ENCODE data around the gene LTBR.
"Not testable (repeated sequence)": the region's sequence is repeated elsewhere in the genome, so short reads cannot be mapped to it uniquely, and the experiment has no call there.

LTBR gene

DNA sequence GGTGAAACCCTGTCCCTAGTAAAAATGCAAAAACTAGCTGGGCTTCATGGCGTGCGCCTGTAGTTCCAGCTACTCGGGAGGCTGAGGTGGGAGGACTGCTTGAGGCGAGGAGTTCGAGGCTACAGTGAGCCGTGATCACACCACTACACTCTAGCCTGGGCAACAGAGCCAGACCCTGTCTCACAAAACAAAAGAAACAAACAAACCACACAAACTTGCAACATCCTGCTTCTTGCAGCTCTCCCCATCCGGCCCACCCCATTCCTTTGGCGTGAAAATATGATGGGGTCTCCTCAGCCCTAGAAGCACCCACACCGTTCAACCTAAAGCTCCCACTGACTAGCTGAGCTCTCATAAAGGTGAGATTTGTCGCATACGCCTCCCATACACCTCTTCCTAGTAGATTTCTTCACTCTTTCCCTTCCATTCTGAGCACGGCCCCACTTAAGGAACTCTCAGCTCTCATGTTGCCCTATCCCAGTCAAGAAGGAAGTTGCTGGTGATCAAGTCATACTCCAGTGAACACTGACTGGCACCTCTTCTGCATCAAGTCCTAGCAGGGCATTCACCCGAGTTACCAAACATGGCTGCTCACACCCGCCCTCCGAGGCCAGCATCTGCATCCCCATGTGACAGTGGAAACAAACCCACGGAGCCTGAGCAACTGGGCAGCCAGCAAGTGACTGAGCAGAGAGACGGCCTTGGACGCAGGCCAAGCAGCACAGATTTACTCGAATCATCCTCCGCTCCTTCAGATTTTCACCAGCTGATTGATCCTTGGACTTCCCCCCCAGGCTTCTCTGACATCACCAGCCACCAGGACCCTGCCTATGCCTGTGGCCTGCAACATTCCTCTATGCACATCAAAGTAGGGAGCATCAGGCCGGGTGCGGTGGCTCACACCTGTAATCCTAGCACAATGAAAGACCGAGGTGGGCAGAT lies 41.9 kb downstream of the LTBR start:
- no peak for DNase-seq (ENCODE audit: low read depth)

GRCh38 chr12:6426882-6427671 lies 43.1 kb downstream of the LTBR start:
- peak; percentile 74 for DNase-seq (ENCODE audit: low read depth)

DNA sequence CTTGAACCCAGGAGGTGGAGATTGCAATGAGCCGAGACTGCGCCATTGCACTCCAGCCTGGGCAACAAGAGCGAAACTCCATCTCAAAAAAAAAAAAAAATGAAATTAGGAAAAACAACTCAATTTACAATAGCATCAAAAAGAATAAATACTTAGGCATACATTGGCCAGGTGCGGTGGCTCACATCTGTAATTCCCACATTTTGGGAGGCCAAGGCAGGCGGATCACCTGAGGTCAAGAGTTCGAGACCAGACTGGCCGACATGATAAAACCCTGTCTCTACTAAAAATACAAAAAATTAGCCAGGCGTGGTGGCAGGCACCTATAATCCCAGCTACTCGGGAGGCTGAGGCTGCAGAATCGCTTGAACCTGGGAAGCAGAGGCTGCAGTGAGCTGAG lies 43.8 kb downstream of the LTBR start:
- DNase-seq (ENCODE audit: low read depth), result not testable (repeated sequence)

DNA sequence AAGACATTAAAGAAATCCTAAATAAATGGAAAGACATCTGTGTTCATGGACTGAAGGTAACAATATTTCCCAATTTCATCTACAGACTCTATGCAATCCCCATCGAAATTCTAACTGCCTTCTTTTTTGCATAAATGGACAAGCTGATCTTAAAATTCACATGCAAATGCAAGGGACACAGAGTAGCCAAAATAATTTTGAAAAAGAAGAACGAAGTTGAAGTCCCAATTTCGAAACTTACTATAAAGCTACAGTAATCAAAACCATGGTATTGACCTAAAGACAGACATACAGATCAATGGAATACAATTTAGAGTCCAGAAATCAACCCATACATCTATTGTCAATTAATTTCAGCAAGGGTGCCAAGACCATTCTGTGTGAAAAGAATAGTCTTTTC lies 44.4 kb downstream of the LTBR start:
- DNase-seq (ENCODE audit: low read depth), result no peak

DNA sequence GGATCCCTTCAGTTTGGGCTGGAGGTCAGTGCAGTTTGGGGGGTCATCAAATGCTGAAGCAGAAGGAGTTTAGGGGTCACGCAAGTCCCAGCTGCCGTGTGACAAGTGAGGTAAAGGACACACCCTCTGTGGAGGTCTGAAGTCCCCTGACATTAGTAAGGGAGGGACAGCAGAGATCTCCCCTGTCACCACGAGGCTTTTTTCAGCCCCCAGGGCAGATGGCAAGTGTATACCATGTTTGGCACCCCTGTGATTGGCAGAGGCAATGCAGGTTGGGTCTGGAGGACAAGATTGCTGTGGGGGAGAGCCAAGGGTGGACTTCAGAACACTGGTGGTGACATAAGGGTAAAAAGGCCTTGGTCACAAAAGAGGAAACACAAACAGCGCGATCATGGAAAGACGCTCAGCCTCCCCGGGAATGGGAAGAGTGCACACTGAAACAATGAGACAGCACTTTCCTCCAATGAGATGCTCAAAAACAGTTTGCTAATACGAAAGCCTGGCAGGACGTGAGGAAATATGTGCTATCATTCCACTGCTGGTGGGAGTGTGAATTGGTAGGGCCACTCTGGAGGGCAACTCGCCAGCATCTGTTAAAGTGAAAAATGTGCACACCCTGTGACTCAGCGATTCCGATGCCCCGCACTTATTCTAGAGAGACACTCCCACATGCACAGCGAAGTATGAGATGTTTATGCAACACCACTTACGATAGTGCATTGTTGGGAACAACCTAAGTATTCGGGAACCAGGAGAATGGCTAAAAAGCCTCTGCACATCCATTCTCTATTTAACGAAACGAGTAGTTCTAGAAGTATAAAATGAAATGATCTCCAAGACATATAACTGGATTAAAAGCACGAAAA lies 46.4 kb downstream of the LTBR start:
- DNase-seq (ENCODE audit: low read depth), result no peak

DNA sequence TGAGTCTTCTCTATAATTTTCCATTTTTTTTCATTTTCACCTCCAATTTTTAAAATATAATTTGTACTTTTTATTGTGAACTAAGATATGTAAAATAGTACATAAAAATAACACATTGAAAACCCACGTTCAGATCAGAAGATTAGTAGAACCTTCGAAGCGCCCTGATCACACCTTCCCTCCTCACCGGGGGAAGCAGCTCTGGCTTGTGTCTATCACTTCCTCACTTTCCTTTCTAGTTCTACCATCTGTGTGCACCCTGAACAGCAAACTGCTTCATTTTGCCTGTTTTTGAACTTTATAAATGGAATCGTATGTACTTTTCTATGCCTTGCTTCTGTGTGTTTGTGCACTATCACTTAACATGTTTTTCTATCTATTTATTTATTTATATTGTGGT lies 49.0 kb downstream of the LTBR start:
- DNase-seq (ENCODE audit: low read depth), result no peak

GRCh38 chr12:6434205-6435140 lies 50.5 kb downstream of the LTBR start:
- DNase-seq (ENCODE audit: low read depth), result no peak

DNA sequence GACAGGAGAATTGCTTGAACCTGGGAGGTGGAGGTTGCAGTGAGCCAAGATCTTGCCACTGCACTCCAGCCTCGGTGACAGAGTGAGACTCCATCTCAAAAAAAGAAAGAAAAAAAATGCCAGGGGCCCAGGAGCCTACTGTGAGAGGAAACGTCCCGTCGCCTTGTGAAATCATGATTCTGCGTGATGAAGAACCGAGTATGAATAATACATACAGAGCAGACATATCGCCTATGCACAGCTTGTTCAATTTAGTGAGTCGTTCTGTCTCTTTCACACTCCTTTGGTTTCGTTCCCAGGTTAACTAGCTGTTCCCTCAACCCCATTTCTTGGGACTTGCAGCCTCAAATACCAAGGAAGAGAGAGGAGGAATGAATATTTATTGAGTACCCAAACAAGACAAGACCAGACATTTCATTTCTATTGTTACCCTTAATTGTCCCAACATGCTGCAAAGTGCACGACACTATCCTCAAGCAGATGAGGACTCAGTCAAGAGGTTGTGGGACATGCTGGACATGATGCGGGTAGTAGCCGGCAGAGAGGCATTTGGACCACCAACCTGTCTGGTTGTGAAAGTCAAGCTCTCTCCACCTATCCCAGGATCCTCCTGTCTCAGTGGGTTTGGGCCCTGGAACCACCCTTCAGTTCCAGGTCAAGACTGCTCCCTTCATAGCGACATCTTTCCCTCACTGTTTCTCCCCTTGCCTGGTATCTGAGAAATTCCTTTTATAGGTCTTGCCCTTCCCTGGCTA lies 52.2 kb downstream of the LTBR start:
- no peak for DNase-seq (ENCODE audit: low read depth)

- DNase-seq (ENCODE audit: low read depth), result no peak
Observed at GRCh38 chr12:6437586-6437985, 53.6 kb downstream of the LTBR start.

DNA sequence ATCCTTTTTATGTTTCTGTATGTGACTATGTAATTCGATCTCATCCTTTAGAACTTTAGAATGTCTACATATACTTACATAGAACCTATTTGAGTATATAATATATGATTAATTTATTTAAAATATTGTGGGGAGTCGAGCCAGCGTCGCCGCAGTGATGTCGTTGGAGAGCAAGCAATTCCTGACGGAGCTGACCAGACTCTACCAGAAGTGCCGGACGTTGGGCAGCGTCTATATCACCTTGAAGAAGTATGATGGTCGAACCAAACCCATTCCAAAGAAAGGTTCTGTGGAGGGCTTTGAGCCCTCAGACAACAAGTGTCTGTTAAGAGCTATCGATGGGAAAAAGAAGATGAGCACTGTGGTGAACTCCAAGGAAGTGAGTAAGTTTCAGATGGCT lies 54.4 kb downstream of the LTBR start:
- no peak for DNase-seq (ENCODE audit: low read depth)

DNA sequence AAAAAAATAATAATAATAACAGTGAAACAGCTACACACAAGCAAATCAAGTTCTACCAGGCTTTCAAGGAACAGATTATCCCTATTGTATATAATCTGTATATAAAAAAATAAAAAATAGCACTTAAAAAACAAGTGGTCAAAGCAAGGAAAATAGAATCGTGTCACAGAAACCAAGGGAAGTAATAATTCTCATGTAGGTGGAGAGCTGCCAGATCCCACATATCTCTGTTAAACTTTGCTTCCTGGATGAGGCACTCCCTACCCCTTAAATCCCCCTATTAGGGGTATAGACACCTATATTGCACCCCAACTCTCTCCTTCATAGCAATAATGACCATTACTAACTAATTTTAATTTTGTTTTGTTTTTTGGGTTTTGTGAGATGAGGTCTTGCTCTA lies 56.4 kb downstream of the LTBR start:
- no peak for DNase-seq (ENCODE audit: low read depth)
